Hepatocyte (in vitro differentiated cells): ENCODE results near the gene SVIL. TPM values are rescaled to one million over a fixed set of nuclear protein-coding genes. Genes with fewer than 3 reads are reported as not detected.

Experiments used
- DNase-seq: peaks from one replicate; pipeline ENCODE4 v3.0.0-alpha.2; 2016; ENCODE audit warnings: low spot score
- H2AFZ ChIP-seq: fragments of 200-600 bp; sonication (generic); 2 replicates; pipeline ENCODE4 v1.6.0; 2016; ENCODE audit warnings: antibody characterized with exemption, mild to moderate bottlenecking
- H3K27ac ChIP-seq: fragments of 200-600 bp; sonication (generic); 2 replicates; pipeline ENCODE4 v1.5.1; 2016; ENCODE audit warnings: mild to moderate bottlenecking
- H3K27me3 ChIP-seq: fragments of 200-600 bp; sonication (generic); 2 replicates; pipeline ENCODE4 v1.6.1; 2016
- H3K36me3 ChIP-seq: fragments of 200-600 bp; sonication (generic); replicated peaks from 2 replicates; pipeline ENCODE4 v1.5.1; 2016; ENCODE audit warnings: low read depth; ENCODE audit not compliant: insufficient read depth
- H3K4me1 ChIP-seq: fragments of 200-600 bp; sonication (generic); 2 replicates; pipeline ENCODE4 v1.5.1; 2016; ENCODE audit warnings: mild to moderate bottlenecking, moderate library complexity; ENCODE audit not compliant: insufficient read depth
- H3K4me2 ChIP-seq: fragments of 200-600 bp; sonication (generic); 2 replicates; pipeline ENCODE4 v1.6.0; 2016
- H3K4me3 ChIP-seq: fragments of 200-600 bp; sonication (generic); 2 replicates; pipeline ENCODE4 v1.5.1; 2016; ENCODE audit warnings: mild to moderate bottlenecking
- H3K79me2 ChIP-seq: fragments of 200-600 bp; sonication (generic); 2 replicates; pipeline ENCODE4 v1.6.0; 2017; ENCODE audit warnings: mild to moderate bottlenecking
- H3K9me2 ChIP-seq: fragments of 200-600 bp; sonication (generic); replicated peaks from 2 replicates; pipeline ENCODE4 v1.6.0; 2017; ENCODE audit warnings: mild to moderate bottlenecking; ENCODE audit not compliant: insufficient read depth
- H3K9me3 ChIP-seq: fragments of 200-600 bp; sonication (generic); 2 replicates; pipeline ENCODE4 v1.5.1; 2016; ENCODE audit warnings: low read depth, mild to moderate bottlenecking
- H4K20me1 ChIP-seq: fragments of 200-600 bp; sonication (generic); 2 replicates; pipeline ENCODE4 v1.6.0; 2016; ENCODE audit warnings: mild to moderate bottlenecking; ENCODE audit not compliant: insufficient read depth, poor library complexity, severe bottlenecking
- EZH2 ChIP-seq: fragments of 200-600 bp; sonication (generic); IDR thresholded peaks from 2 replicates; pipeline ENCODE4 v1.6.1; 2016; ENCODE audit warnings: antibody characterized with exemption, mild to moderate bottlenecking, borderline replicate concordance
- EZH2phosphoT487 ChIP-seq: fragments of 200-600 bp; sonication (generic); IDR thresholded peaks from one replicate; pipeline ENCODE4 v1.6.1; 2018; ENCODE audit warnings: antibody characterized with exemption, mild to moderate bottlenecking, low read depth, moderate library complexity; ENCODE audit not compliant: unreplicated experiment, severe bottlenecking
- WGBS: methylation state at CpG from one replicate; pipeline ENCODE4 v1.1.6; 2016; ENCODE audit warnings: low lambda C conversion rate; ENCODE audit errors: missing lambda C conversion rate; 5-methylcytosine and 5-hydroxymethylcytosine counted together
- polyA plus RNA-seq: library from polyadenylated mRNA; unstranded; fragments of >200 nt; fragmentation: Nextera tagmentation; extraction: Ambion mirVana; gene quantifications from 2 replicates; pipeline ENCODE4 v1.2.1, GENCODE V29; 2016
- total RNA-seq: library from RNA; depleted of rRNA; stranded (reverse); fragments of >200 nt; gene quantifications from 2 replicates; pipeline ENCODE4 v1.2.3, GENCODE V29; 2014
- TF ChIP-seq, protein P1 (sequence below): fragments of 200-600 bp; sonication (generic); IDR thresholded peaks from 2 replicates; pipeline ENCODE4 v1.5.1; 2016; ENCODE audit warnings: antibody characterized with exemption, mild to moderate bottlenecking; ENCODE audit not compliant: poor library complexity

SVIL gene
- total and polyA plus RNA-seq, 2 experiments from 2014 or later: 24.3 to 36.5 TPM

DNA sequence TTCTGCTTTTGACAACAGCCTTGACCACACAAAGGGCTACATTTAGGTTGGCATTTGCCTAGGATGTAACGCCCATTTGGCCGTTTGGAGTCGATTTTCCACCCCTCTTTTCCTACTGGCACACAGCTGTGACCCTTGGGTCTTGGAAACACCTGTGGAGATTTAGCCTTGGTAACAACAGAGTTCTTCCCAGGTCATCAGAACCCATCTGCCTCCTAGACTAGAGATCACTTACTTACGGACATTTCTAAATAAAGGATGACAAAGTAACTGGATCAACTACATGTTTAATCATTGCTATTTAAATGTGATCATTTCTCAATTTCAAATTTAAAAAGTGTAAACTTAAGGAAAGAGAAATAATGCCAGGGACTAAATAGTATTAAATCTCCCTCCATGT lies 42.0 kb upstream of the SVIL start:
- H4K20me1 ChIP-seq: no peaks in the 10 kb centered on the region
- peaks cover 8% of the 10 kb centered on the region for H3K9me3 ChIP-seq
- H3K27me3 ChIP-seq: no peaks in the 10 kb centered on the region
- H3K79me2 ChIP-seq: peaks cover 8% of the 10 kb centered on the region
- H3K36me3 ChIP-seq: peaks cover 3% of the 10 kb centered on the region
- TF ChIP-seq, protein P1, sequence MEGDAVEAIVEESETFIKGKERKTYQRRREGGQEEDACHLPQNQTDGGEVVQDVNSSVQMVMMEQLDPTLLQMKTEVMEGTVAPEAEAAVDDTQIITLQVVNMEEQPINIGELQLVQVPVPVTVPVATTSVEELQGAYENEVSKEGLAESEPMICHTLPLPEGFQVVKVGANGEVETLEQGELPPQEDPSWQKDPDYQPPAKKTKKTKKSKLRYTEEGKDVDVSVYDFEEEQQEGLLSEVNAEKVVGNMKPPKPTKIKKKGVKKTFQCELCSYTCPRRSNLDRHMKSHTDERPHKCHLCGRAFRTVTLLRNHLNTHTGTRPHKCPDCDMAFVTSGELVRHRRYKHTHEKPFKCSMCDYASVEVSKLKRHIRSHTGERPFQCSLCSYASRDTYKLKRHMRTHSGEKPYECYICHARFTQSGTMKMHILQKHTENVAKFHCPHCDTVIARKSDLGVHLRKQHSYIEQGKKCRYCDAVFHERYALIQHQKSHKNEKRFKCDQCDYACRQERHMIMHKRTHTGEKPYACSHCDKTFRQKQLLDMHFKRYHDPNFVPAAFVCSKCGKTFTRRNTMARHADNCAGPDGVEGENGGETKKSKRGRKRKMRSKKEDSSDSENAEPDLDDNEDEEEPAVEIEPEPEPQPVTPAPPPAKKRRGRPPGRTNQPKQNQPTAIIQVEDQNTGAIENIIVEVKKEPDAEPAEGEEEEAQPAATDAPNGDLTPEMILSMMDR: no peak
- no peak for TF ChIP-seq EZH2
- TF ChIP-seq EZH2phosphoT487: no peak
- WGBS: 96% methylated on average over 4 of the region's 4 CpGs
- H3K4me2 ChIP-seq: no peak overlapping the region
- no peak overlapping the region for H3K27ac ChIP-seq
- DNase-seq: no peak
- no peak overlapping the region for H3K4me3 ChIP-seq
- no peak overlapping the region for H2AFZ ChIP-seq
- no peaks in the 10 kb centered on the region for H3K4me1 ChIP-seq
- H3K9me2 ChIP-seq: no peaks in the 10 kb centered on the region

DNA sequence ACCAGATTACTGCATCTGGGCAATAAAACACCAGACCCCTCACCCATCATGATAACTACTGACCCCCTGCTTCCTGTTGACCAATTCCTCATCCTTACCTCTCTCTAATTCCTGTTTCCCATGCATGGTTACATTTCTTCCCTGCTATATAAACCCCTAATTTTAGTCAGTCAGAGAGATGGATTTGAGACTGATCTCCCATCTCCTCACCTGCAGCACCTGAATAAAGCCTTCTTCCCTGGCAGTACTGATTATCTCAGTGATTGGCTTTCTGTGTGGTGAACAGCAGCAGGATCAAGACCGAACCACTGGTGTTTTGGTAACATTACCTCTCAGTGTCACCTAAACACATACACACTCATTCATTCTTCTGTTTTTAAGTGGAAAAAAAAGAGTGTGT lies 41.2 kb upstream of the SVIL start:
- Histone ChIP-seq H3K79me2 (peaks cover 8% of the 10 kb centered on the region), H3K9me3 (peaks cover 8% of the 10 kb centered on the region), H3K4me3 (no peak overlapping the region), H2AFZ (no peak overlapping the region), H4K20me1 (no peaks in the 10 kb centered on the region), H3K27ac (no peak overlapping the region), H3K36me3 (peaks cover 3% of the 10 kb centered on the region), H3K4me1 (no peaks in the 10 kb centered on the region), H3K27me3 (no peaks in the 10 kb centered on the region), H3K9me2 (no peaks in the 10 kb centered on the region), H3K4me2 (no peak overlapping the region)
- WGBS: 88% methylated on average over 1 of the region's 1 CpG
- no peak for DNase-seq
- TF ChIP-seq, protein P1: no peak
- TF ChIP-seq EZH2phosphoT487 (no peak), EZH2 (no peak)

DNA sequence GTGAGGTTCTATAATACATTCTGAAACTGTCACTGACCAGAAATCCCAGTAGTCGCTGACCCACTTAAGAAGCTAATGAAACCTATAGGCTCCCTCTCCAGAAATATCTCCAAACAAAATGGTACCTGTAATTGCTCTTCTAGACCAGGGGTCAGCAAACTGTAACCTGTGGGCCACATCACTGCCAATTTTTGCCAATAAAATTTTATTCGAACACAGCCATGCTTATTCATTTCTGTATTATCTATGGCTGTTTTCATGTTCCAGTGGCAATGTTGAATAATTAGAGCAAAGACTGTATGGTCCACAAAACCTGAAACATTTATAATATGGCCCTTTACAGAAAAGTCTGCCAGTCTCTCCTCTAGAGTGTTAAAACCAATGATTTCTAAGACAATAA lies 37.2 kb upstream of the SVIL start:
- H3K4me2 ChIP-seq: no peak overlapping the region
- H3K4me1 ChIP-seq: no peaks in the 10 kb centered on the region
- DNase-seq: no peak
- no peak overlapping the region for H3K4me3 ChIP-seq
- H4K20me1 ChIP-seq: no peaks in the 10 kb centered on the region
- peaks cover 8% of the 10 kb centered on the region for H3K9me3 ChIP-seq
- peaks cover 18% of the 10 kb centered on the region for H3K79me2 ChIP-seq
- no peak overlapping the region for H3K27ac ChIP-seq
- no peak overlapping the region for H2AFZ ChIP-seq
- peaks cover 3% of the 10 kb centered on the region for H3K36me3 ChIP-seq
- 94% methylated on average over 2 of the region's 2 CpGs for WGBS
- TF ChIP-seq, protein P1: no peak
- TF ChIP-seq EZH2phosphoT487 (no peak), EZH2 (no peak)
- H3K27me3 ChIP-seq: no peaks in the 10 kb centered on the region
- no peaks in the 10 kb centered on the region for H3K9me2 ChIP-seq
